Stomach (tissue), 4 donors: ENCODE measurements around the gene PALLD.

Source experiments
- CTCF ChIP-seq, 7 experiments: fragments of 450-650 bp in 4 of 7; fragments of 200-600 bp in 3 of 7; sonication (generic) in 3 of 7; IDR thresholded peaks; one replicate each; pipeline ENCODE4 v1.5.1; 2016 to 2019; ENCODE audit warnings: antibody characterized with exemption in 7 of 7, control low read depth in 2 of 7, mild to moderate bottlenecking in 1 of 7
- POLR2A ChIP-seq, 4 donors: fragments of 450-650 bp; IDR thresholded peaks; one replicate each; pipeline ENCODE4 v1.6.1; 2016; ENCODE audit warnings: antibody characterized with exemption in 4 of 4, control low read depth in 2 of 4, mild to moderate bottlenecking in 1 of 4, moderate library complexity in 1 of 4

- TF ChIP-seq CTCF (IDR thresholded peaks at IDR 0.05) (no peak), POLR2A (IDR thresholded peaks at IDR 0.05) (no peak)
These were observed 12.9 kb downstream of the PALLD start for GRCh38 chr4:168509786-168510185.
